Body of pancreas (tissue), 4 donors: Measurements from ENCODE around the gene HHEX. TPM values are rescaled to one million over a fixed set of nuclear protein-coding genes. Genes with fewer than 3 reads are reported as not detected.

Experiments used
- ATAC-seq: fragments of 150-250 bp; one replicate; pipeline ENCODE4 v1.9.1; 2016
- DNase-seq, 4 donors: peaks; one replicate each; pipeline ENCODE4 v3.0.0-alpha.2; 2019
- H3K27ac ChIP-seq, 4 donors: fragments of 200-600 bp; sonication (generic); 1 replicate in 3 of 4; 2 replicates in 1 of 4; pipeline versions ENCODE4 v1.5.1 to v1.6.1; 2016 to 2019; ENCODE audit warnings: mild to moderate bottlenecking in 1 of 4, mixed read lengths in 1 of 4, moderate library complexity in 1 of 4
- H3K27me3 ChIP-seq, 2 donors: fragments of 200-600 bp; sonication (generic); one replicate each; pipeline ENCODE4 v1.6.0; 2016; ENCODE audit warnings: mild to moderate bottlenecking in 1 of 2
- H3K36me3 ChIP-seq, 2 donors: fragments of 200-600 bp; sonication (generic); replicated peaks in 1 of 2; 2 replicates each; pipeline ENCODE4 v1.5.1; 2016; ENCODE audit warnings: low read depth in 2 of 2; ENCODE audit not compliant: insufficient read depth in 1 of 2
- H3K4me1 ChIP-seq: fragments of 200-600 bp; sonication (generic); one replicate; pipeline ENCODE4 v1.6.0; 2016
- H3K4me3 ChIP-seq, 2 donors: fragments of 200-600 bp; sonication (generic); 1 replicate in 1 of 2; 2 replicates in 1 of 2; pipeline ENCODE4 v1.5.1; 2016 to 2019
- H3K9me3 ChIP-seq, 3 donors: fragments of 200-600 bp; sonication (generic); 1 replicate in 2 of 3; 2 replicates in 1 of 3; pipeline ENCODE4 v1.5.1; 2016
- POLR2A ChIP-seq, 3 donors: fragments of 450-650 bp; IDR thresholded peaks; one replicate each; pipeline ENCODE4 v1.6.1; 2016; ENCODE audit warnings: antibody characterized with exemption in 3 of 3, mild to moderate bottlenecking in 2 of 3
- WGBS, 2 donors: methylation state at CpG; one replicate each; pipeline ENCODE4 v1.1.5; 2017; 5-methylcytosine and 5-hydroxymethylcytosine counted together
- intact Hi-C: fragments of 100-400 bp; cut with DNase I; formaldehyde crosslinking; loops from one replicate; pipeline ENCODE4 v1.15.1; 2023
- total RNA-seq, 2 donors: library from RNA; depleted of rRNA; stranded (reverse); fragments of >200 nt; gene quantifications; one replicate each; pipeline ENCODE4 v1.1.0, GENCODE V29; 2016
- TF ChIP-seq, protein P1 (sequence below), 7 experiments: fragments of 450-650 bp in 4 of 7; fragments of 200-600 bp in 3 of 7; sonication (generic) in 3 of 7; IDR thresholded peaks; one replicate each; pipeline ENCODE4 v1.5.1; 2016 to 2019; ENCODE audit warnings: antibody characterized with exemption in 7 of 7

The HHEX gene
- total RNA-seq, 2 donors from 2014 or later, result 33.5 to 37.9 TPM

DNA sequence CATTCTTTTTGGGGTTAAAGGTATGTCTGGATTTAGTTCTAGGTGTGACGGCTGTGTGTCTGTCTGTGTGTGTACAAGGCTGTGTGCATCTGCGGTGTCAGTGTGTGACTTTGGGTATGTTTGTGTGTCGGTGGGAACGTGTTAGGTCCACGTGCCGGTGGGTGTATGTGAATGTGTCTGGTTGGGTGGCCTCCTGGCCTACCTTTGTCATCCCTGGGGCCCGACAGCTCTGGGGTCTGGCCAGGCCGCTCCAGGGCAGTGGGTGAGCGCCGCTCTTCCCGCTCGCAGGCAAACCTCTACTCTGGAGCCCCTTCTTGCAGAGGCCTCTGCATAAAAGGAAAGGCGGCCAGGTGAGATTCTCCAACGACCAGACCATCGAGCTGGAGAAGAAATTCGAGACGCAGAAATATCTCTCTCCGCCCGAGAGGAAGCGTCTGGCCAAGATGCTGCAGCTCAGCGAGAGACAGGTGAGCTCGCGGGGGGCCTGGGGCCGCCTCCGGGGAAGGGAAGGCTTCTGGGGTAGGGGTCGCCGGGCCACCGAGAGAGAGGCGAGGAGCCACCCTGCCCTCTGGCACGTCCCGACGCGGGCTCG, 2.4 kb downstream of the HHEX start:
- Histone ChIP-seq H3K27me3 (no peaks in the 10 kb centered on the region), H3K9me3 (no peaks in the 10 kb centered on the region), H3K4me3 (peak overlapping the region in 1 of 2 donors; percentile 10), H3K4me1 (peaks cover 42% of the 10 kb centered on the region), H3K36me3 (no peaks in the 10 kb centered on the region), H3K27ac (peak overlapping the region; percentile 25 to 92 (median 88))
- TF ChIP-seq, protein P1, sequence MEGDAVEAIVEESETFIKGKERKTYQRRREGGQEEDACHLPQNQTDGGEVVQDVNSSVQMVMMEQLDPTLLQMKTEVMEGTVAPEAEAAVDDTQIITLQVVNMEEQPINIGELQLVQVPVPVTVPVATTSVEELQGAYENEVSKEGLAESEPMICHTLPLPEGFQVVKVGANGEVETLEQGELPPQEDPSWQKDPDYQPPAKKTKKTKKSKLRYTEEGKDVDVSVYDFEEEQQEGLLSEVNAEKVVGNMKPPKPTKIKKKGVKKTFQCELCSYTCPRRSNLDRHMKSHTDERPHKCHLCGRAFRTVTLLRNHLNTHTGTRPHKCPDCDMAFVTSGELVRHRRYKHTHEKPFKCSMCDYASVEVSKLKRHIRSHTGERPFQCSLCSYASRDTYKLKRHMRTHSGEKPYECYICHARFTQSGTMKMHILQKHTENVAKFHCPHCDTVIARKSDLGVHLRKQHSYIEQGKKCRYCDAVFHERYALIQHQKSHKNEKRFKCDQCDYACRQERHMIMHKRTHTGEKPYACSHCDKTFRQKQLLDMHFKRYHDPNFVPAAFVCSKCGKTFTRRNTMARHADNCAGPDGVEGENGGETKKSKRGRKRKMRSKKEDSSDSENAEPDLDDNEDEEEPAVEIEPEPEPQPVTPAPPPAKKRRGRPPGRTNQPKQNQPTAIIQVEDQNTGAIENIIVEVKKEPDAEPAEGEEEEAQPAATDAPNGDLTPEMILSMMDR (IDR thresholded peaks at IDR 0.05), result no peak
- TF ChIP-seq POLR2A (IDR thresholded peaks at IDR 0.05), result no peak
- ATAC-seq, result no peak
- peak in 1 of 4 donors; percentile 18 for DNase-seq
- intact Hi-C loops, result no loop called here
- 48 to 72% methylated on average over 26 to 34 of the region's 34 CpGs for WGBS, 2 donors

DNA sequence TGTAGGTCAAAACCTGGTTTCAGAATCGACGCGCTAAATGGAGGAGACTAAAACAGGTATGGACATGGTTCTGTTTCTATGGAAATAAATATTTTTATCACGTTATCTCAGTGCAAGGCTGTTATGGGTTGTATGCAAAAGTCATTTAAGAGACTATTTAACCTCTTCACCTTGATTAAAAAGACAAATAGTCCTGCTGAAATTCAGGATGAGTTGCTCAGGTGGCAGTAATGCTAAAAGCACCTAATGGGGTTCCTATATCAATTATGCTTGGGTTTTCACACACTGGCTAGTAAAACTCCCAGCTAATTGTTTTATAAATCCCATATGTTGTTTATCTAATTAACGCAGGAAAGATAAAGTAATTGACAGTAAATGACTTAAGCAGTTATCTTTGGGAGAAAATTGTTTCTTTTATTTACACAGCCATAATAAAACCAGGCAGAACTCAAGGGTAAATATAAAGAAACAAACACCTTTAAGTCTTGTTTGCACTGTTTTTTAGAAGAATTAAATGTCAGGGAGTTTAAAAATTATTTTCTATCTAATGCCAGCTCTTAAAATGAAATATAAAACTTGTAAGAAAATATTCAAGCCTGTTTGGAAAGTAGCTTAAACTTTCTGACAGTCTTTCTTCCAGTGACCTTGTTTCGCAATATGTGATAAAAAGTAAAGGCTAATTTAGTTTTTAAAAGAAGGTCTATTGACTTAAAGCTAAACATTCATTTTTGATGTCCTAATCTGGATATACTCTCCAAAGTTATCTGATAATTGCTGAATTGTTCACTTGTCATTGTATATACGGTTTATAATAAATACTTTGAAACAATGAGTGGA, 3.2 kb downstream of the HHEX start:
- H3K4me1 ChIP-seq, result peaks cover 50% of the 10 kb centered on the region
- H3K9me3 ChIP-seq, result no peaks in the 10 kb centered on the region
- peak overlapping the region in 3 of 4 donors; percentile 87 to 92 (median 90) for H3K27ac ChIP-seq
- DNase-seq (no peak), ATAC-seq (no peak)
- intact Hi-C loops, result no loop called here
- no peaks in the 10 kb centered on the region for H3K27me3 ChIP-seq
- H3K36me3 ChIP-seq, result no peaks in the 10 kb centered on the region
- TF ChIP-seq POLR2A (IDR thresholded peaks at IDR 0.05), result no peak
- TF ChIP-seq, protein P1 (IDR thresholded peaks at IDR 0.05), result no peak
- 26% methylated on average over 7 of the region's 7 CpGs for WGBS, 2 donors
- H3K4me3 ChIP-seq, result peak overlapping the region in 1 of 2 donors; percentile 10

DNA sequence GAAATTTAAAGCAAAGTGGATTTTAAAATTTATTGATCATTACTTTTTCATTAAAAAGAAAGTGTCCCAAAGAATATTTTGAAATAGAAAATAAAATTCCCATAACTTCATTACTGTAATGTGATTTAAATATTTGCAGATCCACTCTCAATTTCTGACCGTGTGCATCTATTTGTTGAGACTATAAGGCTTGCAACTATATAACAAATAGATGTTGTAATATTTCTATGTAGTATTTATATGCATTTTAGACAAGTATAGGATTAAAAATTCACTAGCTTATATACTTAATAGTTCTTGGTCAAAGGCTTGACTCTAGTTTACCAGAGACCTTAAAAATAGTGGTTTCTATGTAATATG, 3.8 kb downstream of the HHEX start:
- Histone ChIP-seq H3K4me1 (peaks cover 52% of the 10 kb centered on the region), H3K36me3 (no peaks in the 10 kb centered on the region), H3K4me3 (no peak overlapping the region), H3K27me3 (no peaks in the 10 kb centered on the region), H3K9me3 (no peaks in the 10 kb centered on the region), H3K27ac (peak overlapping the region in 2 of 4 donors; percentile 50 to 92)
- DNase-seq, result no peak
- ATAC-seq, result no peak
- intact Hi-C loops, result no loop called here
- no peak for TF ChIP-seq POLR2A (IDR thresholded peaks at IDR 0.05)
- TF ChIP-seq, protein P1 (IDR thresholded peaks at IDR 0.05), result no peak
- WGBS, 2 donors, result 13 to 32% methylated on average over 1 of the region's 1 CpG

DNA sequence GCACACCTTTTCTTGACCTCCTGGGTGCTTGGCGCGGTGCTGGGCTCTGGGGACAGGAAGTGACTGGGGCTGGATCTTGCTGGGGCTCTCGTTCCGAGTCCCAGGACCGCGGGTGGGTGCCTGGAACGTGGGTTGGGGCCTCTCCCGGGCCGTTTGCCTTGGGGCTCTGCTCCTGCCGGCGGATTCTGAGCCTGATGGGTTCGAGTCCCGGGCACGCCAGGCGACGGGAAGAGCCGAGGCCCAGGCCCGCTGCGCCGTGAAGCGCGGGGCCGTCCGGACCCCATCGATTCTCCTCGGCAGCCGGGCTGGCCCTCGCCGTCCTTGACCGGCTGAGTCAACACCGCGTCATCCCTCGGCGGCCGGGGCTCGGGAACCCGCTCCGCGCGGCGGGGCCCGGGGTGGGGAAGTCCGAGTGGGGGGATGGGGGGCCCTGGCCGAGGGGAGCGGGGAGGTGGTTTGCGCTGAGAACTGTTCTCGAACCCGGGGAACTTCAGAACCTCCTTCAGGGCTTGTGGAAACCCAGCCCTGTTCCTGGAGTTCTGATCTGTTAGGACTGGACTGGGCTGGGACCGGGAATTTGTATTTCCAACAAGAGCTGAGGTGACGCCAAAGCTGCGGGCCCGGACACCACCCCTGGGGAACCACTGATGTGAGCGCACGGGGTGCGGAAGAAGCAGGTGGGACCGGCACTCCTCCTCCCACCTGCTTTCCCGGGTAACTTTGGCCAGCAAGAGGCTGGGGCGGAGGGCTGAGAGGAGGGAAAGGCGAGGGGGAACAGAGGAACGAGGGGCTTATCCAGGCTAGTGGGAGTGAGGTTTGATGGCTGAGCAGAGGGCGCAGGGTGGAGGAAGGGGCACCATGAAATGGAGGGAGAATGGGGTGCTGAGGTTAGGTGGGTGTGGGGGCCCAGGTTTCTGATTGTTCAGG, 6.2 kb downstream of the HHEX start:
- peak overlapping the region; percentile 45 to 92 (median 78) for H3K27ac ChIP-seq
- DNase-seq (peak; percentile 39 to 60 (median 50)), ATAC-seq (peak; percentile 37)
- no peaks in the 10 kb centered on the region for H3K27me3 ChIP-seq
- no peak overlapping the region for H3K4me3 ChIP-seq
- peak in 2 of 3 donors; percentile 16 to 28 for TF ChIP-seq POLR2A (IDR thresholded peaks at IDR 0.05)
- TF ChIP-seq, protein P1 (IDR thresholded peaks at IDR 0.05), result no peak
- intact Hi-C loops, result no loop called here
- no peaks in the 10 kb centered on the region for H3K9me3 ChIP-seq
- peaks cover 56% of the 10 kb centered on the region for H3K4me1 ChIP-seq
- no peaks in the 10 kb centered on the region for H3K36me3 ChIP-seq
- 37 to 58% methylated on average over 17 to 60 of the region's 61 CpGs for WGBS, 2 donors
